ENCODE data around the gene ZNF281.

Gene ZNF281

DNA sequence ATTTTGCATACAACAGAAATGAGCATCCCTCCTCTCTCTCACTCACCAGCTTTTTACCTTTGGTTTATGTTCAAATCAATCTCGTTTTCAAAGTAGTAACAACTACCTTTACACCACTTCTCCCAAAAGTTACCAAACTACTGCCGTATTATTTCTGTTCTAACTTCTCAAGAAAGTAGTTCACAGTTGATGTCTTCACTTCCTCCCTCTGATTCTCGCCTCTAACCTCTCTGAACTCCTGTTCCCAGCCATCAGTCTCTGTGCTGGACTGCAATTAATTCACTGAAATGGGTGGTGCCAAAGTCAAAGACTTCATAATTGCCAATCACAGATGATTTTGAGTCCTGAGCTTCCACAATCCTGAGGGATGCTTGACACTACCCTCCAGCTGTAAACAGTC, 54.0 kb downstream of the ZNF281 start:
- TF ChIP-seq, protein P1, sequence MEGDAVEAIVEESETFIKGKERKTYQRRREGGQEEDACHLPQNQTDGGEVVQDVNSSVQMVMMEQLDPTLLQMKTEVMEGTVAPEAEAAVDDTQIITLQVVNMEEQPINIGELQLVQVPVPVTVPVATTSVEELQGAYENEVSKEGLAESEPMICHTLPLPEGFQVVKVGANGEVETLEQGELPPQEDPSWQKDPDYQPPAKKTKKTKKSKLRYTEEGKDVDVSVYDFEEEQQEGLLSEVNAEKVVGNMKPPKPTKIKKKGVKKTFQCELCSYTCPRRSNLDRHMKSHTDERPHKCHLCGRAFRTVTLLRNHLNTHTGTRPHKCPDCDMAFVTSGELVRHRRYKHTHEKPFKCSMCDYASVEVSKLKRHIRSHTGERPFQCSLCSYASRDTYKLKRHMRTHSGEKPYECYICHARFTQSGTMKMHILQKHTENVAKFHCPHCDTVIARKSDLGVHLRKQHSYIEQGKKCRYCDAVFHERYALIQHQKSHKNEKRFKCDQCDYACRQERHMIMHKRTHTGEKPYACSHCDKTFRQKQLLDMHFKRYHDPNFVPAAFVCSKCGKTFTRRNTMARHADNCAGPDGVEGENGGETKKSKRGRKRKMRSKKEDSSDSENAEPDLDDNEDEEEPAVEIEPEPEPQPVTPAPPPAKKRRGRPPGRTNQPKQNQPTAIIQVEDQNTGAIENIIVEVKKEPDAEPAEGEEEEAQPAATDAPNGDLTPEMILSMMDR (conservative IDR thresholded peaks at IDR 0.05; ENCODE audit: low read depth, low read length), result no peak
- H3K4me2 ChIP-seq, result no peak overlapping the region
- H3K36me3 ChIP-seq (ENCODE audit: insufficient read depth), result no peaks in the 10 kb centered on the region
- H2AFZ ChIP-seq (ENCODE audit: low read depth), result no peak overlapping the region
- H3K9ac ChIP-seq, result no peak overlapping the region
- no peak overlapping the region for H3K4me3 ChIP-seq (IDR thresholded peaks at IDR 0.05; ENCODE audit: insufficient read depth, low read depth, low read length)
- no peaks in the 10 kb centered on the region for H3K27me3 ChIP-seq (ENCODE audit: insufficient read depth, low read depth)
- peaks cover 41% of the 10 kb centered on the region for H3K4me1 ChIP-seq (ENCODE audit: low read depth, poor library complexity, severe bottlenecking)
- no peaks in the 10 kb centered on the region for H3K79me2 ChIP-seq (ENCODE audit: insufficient read depth, low read depth)
- no peaks in the 10 kb centered on the region for H4K20me1 ChIP-seq (ENCODE audit: insufficient read depth)
- no peak overlapping the region for H3K27ac ChIP-seq

All from KMS-11 (cell line).